ENCODE measurements around the gene DGCR6.
"Not testable (repeated sequence)": the region's sequence is repeated elsewhere in the genome, so short reads cannot be mapped to it uniquely, and the experiment has no call there.

The DGCR6 gene

GRCh38 chr22:18957621-18958320, 51.7 kb downstream of the DGCR6 start:
- H3K4me3 ChIP-seq (ENCODE audit: low read depth, low read length); DNase-seq (ENCODE audit: low read depth); in situ Hi-C loops (cut with HindIII; ENCODE audit: low sequenced_read_pairs): not testable (repeated sequence)

DNA sequence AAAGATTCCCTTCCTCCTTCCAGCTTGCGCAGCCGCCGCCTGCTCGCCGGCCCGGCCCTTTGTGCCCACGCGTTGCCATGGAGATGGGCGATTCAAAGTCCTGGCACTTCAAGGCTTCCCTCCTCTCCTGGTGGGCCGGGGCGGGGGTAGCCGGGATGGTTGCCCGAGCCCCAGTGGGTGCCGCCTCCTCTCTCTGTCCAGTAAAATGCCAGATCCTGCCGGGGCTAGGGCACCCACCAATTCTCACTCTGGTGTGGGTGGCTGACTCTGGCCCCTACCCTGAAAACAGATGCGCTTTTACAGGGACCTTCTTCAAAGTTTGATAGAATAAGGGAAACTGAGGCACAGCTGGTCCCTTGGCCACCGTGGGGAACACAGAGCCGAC, 52.2 kb downstream of the DGCR6 start:
- in situ Hi-C loops (cut with HindIII; ENCODE audit: low sequenced_read_pairs); DNase-seq (ENCODE audit: low read depth); H3K4me3 ChIP-seq (ENCODE audit: low read depth, low read length): not testable (repeated sequence)

DNA sequence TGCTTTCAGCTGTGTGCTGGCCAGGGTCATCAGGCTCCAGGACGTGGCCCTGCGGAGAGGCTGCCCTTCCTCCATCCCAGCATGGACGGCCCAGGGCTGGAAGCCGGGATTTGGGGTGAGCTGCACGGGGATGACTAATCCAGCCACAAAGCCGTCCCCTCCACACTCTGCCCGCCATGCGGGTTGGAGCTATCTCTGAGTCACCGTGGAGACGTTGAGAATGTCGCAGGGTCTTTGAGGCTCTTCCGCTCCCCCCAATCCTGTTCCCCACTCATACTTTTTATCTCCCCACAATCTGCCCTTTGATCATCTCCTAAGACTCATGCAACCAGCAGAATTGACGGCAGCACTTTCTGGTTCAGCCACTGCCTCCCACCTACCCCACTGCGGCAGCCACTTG, 52.6 kb downstream of the DGCR6 start:
- in situ Hi-C loops (cut with HindIII; ENCODE audit: low sequenced_read_pairs); H3K4me3 ChIP-seq (ENCODE audit: low read depth, low read length): not testable (repeated sequence)
- peak; percentile 8 for DNase-seq (ENCODE audit: low read depth)

- H3K4me3 ChIP-seq (ENCODE audit: low read depth, low read length); DNase-seq (ENCODE audit: low read depth); in situ Hi-C loops (cut with HindIII; ENCODE audit: low sequenced_read_pairs): not testable (repeated sequence)
Observed at GRCh38 chr22:18959266-18959665, 53.1 kb downstream of the DGCR6 start.

- DNase-seq (ENCODE audit: low read depth); in situ Hi-C loops (cut with HindIII; ENCODE audit: low sequenced_read_pairs); H3K4me3 ChIP-seq (ENCODE audit: low read depth, low read length): not testable (repeated sequence)
Observed at GRCh38 chr22:18959741-18960140, 53.6 kb downstream of the DGCR6 start.

GRCh38 chr22:18960166-18960820, 54.2 kb downstream of the DGCR6 start:
- DNase-seq (ENCODE audit: low read depth); in situ Hi-C loops (cut with HindIII; ENCODE audit: low sequenced_read_pairs); H3K4me3 ChIP-seq (ENCODE audit: low read depth, low read length): not testable (repeated sequence)

DNA sequence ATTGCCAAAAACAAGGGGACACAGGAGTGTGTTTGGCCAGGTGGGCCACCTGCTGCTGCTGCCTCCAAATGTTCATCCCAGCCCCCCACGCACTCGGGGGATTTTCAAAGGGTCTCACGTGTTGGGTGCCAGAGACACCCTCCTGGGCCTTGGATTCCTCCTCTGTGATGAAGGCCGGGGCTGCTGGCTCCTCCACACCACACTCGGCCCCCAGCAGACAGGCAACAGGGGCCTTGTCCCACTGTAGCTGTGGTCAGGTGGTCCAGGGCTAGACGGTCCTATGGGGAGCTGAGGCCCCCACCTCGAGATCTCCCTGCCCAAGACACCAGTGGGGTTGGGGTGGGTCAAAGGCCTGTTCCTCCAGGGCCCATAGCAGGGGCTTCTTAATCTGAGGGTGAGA, 55.1 kb downstream of the DGCR6 start:
- in situ Hi-C loops (cut with HindIII; ENCODE audit: low sequenced_read_pairs); DNase-seq (ENCODE audit: low read depth); H3K4me3 ChIP-seq (ENCODE audit: low read depth, low read length): not testable (repeated sequence)
